HG03575 (cell line): ENCODE results near the gene EVA1A.
"Not testable (repeated sequence)": the region's sequence is repeated elsewhere in the genome, so short reads cannot be mapped to it uniquely, and the experiment has no call there.

ENCODE experiments used
- ATAC-seq: cut with Tn5 transposase; IDR thresholded peaks from one replicate; pipeline ENCODE4 v1.9.1; 2021; ENCODE audit not compliant: unreplicated experiment, insufficient number of reproducible peaks, low FRiP score; ENCODE audit errors: extremely low read depth

Gene EVA1A

GRCh38 chr2:75499534-75499933, 61.2 kb downstream of the EVA1A start:
- no peak for ATAC-seq

- ATAC-seq = no peak
These were observed 61.8 kb downstream of the EVA1A start for GRCh38 chr2:75498907-75499306.

GRCh38 chr2:75497256-75497655, 63.5 kb downstream of the EVA1A start:
- ATAC-seq = no peak

GRCh38 chr2:75495862-75496261, 64.9 kb downstream of the EVA1A start:
- ATAC-seq = no peak

GRCh38 chr2:75494137-75494769, 66.5 kb downstream of the EVA1A start:
- no peak for ATAC-seq

- no peak for ATAC-seq
These were observed 67.5 kb downstream of the EVA1A start for GRCh38 chr2:75493230-75493629.

- ATAC-seq = no peak
These were observed 69.5 kb downstream of the EVA1A start for GRCh38 chr2:75491129-75491753.

GRCh38 chr2:75489721-75490120, 71.0 kb downstream of the EVA1A start:
- ATAC-seq = no peak

GRCh38 chr2:75488157-75488556, 72.6 kb downstream of the EVA1A start:
- ATAC-seq = no peak

GRCh38 chr2:75486735-75487134, 74.0 kb downstream of the EVA1A start:
- not testable (repeated sequence) for ATAC-seq

- ATAC-seq = no peak
These were observed 75.9 kb downstream of the EVA1A start for GRCh38 chr2:75484840-75485239.

- no peak for ATAC-seq
These were observed 76.9 kb downstream of the EVA1A start for GRCh38 chr2:75483878-75484277.

GRCh38 chr2:75482398-75482797, 78.3 kb downstream of the EVA1A start:
- ATAC-seq = no peak

- no peak for ATAC-seq
These were observed 79.5 kb downstream of the EVA1A start for GRCh38 chr2:75480971-75481836.

- not testable (repeated sequence) for ATAC-seq
These were observed 83.0 kb downstream of the EVA1A start for GRCh38 chr2:75477696-75478095.

- no peak for ATAC-seq
These were observed 84.0 kb downstream of the EVA1A start for GRCh38 chr2:75476761-75477160.

GRCh38 chr2:75475976-75476375, 84.8 kb downstream of the EVA1A start:
- ATAC-seq = no peak

- no peak for ATAC-seq
These were observed 85.7 kb downstream of the EVA1A start for GRCh38 chr2:75475049-75475448.

GRCh38 chr2:75474115-75474514, 86.6 kb downstream of the EVA1A start:
- no peak for ATAC-seq

GRCh38 chr2:75466708-75467311, 93.9 kb downstream of the EVA1A start:
- no peak for ATAC-seq
